ENCODE measurements around the gene MYH14. TPM values are rescaled to one million over a fixed set of nuclear protein-coding genes. Genes with fewer than 3 reads are reported as not detected.

MYH14 gene
- total and polyA plus RNA-seq, 2 of the 4 experiments (the other 2 are of a cell fraction): not detected

GRCh38 chr19:50205681-50206138 is 2.3 kb downstream of the MYH14 start:
- no peak overlapping the region for H3K4me3 ChIP-seq (ENCODE audit: insufficient read depth, low read depth, low read length)
- H3K4ac ChIP-seq (ENCODE audit: low read depth, low read length): no peak overlapping the region
- peaks cover 3% of the 10 kb centered on the region; the same call in 1 of the 2 replicates for H3K27me3 ChIP-seq (ENCODE audit: control insufficient read depth, insufficient read depth, low read length)
- no peak overlapping the region for H3K18ac ChIP-seq (ENCODE audit: low read depth, low read length)
- H4K20me1 ChIP-seq (ENCODE audit: insufficient read depth, low read length): no peaks in the 10 kb centered on the region
- dilution Hi-C loops (cut with HindIII; ENCODE audit: low sequenced_read_pairs, unreplicated experiment): no loop called here
- peaks cover 4% of the 10 kb centered on the region for H3K9me3 ChIP-seq (ENCODE audit: control insufficient read depth, insufficient read depth, low read length)
- intact Hi-C loops (cut with micrococcal nuclease): no loop called here
- H3K9me1 ChIP-seq (ENCODE audit: insufficient read depth, low read length): no peaks in the 10 kb centered on the region
- no TSS peak for BruUV-seq (replicated peaks)
- H3K56ac ChIP-seq (ENCODE audit: extremely low read depth, insufficient read depth, low read length): no peak overlapping the region
- DNase-seq (no peak), ATAC-seq (ENCODE audit: low read depth) (no peak)
- H4K91ac ChIP-seq (ENCODE audit: insufficient read depth, low read depth, low read length): no peak overlapping the region
- H2AFZ ChIP-seq (replicated peaks; ENCODE audit: low read length, poor library complexity): no peak overlapping the region
- in situ Hi-C loops (cut with MboI; ENCODE audit: low sequenced_read_pairs): no loop called here
- TF ChIP-seq MAZ (IDR thresholded peaks at IDR 0.05; ENCODE audit: borderline replicate concordance, low read depth, low read length): no peak
- TF ChIP-seq USF2 (IDR thresholded peaks at IDR 0.05; ENCODE audit: low read depth, low read length): no peak
- no peak for TF ChIP-seq RFX5 (IDR thresholded peaks at IDR 0.05; ENCODE audit: low read depth, low read length)
- no peak for TF ChIP-seq RCOR1 (IDR thresholded peaks at IDR 0.05; ENCODE audit: insufficient replicate concordance, low read length)
- no peak for TF ChIP-seq BHLHE40 (IDR thresholded peaks at IDR 0.05; ENCODE audit: low read depth, low read length)
- TF ChIP-seq RAD21 (IDR thresholded peaks at IDR 0.05; ENCODE audit: low read length): no peak
- no peak for TF ChIP-seq MAFK (IDR thresholded peaks at IDR 0.05; ENCODE audit: low read depth, low read length)
- no peak for TF ChIP-seq CTCF (conservative IDR thresholded peaks at IDR 0.05; ENCODE audit: low read depth, low read length)
- no peak for TF ChIP-seq CEBPB (IDR thresholded peaks at IDR 0.05; ENCODE audit: low read depth, low read length)
- TF ChIP-seq ELK1 (IDR thresholded peaks at IDR 0.05; ENCODE audit: borderline replicate concordance, low read depth, low read length): no peak
- no peak for TF ChIP-seq CHD1 (IDR thresholded peaks at IDR 0.05; ENCODE audit: low read depth, low read length)
- no peak for TF ChIP-seq NFE2L2 (IDR thresholded peaks at IDR 0.05; ENCODE audit: low read depth, low read length)
- TF ChIP-seq FOS (IDR thresholded peaks at IDR 0.05; ENCODE audit: low read depth, low read length): no peak
- no peak overlapping the region for H2AK5ac ChIP-seq (ENCODE audit: low read depth, low read length)
- CTCF ChIA-PET: no interaction called here
- no peak overlapping the region for H4K5ac ChIP-seq (ENCODE audit: low read depth, low read length)
- H3K14ac ChIP-seq (replicated peaks; ENCODE audit: low read depth, low read length): no peak overlapping the region
- no peak overlapping the region for H3K9ac ChIP-seq (ENCODE audit: low read depth, low read length)
- H3K27ac ChIP-seq (ENCODE audit: insufficient read depth, low read length): no peak overlapping the region
- POLR2A ChIA-PET (ENCODE audit: unreplicated experiment): no interaction called here
- no peaks in the 10 kb centered on the region for H3K4me1 ChIP-seq (ENCODE audit: control insufficient read depth, insufficient read depth, low read length)
- H3K23ac ChIP-seq (ENCODE audit: low read depth, low read length): no peak overlapping the region
- no peak overlapping the region for H2BK120ac ChIP-seq (ENCODE audit: low read depth, low read length)
- H3K36me3 ChIP-seq (ENCODE audit: control insufficient read depth, insufficient read depth, low read length): no peaks in the 10 kb centered on the region
- no peak overlapping the region for H4K8ac ChIP-seq (ENCODE audit: low read depth in 2 of 2, low read length in 2 of 2)
- no peak overlapping the region for H2BK20ac ChIP-seq (ENCODE audit: low read depth, low read length)
- H2BK15ac ChIP-seq (ENCODE audit: low read depth, low read length): no peak overlapping the region
- H3K4me2 ChIP-seq (ENCODE audit: low read depth, low read length): no peak overlapping the region
- WGBS, 2 experiments (ENCODE audit: extremely low coverage in 2 of 2, insufficient read length in 1 of 2): 27% methylated on average over 5 of the region's 12 CpGs; no CpG with 5 or more reads in 1 of the 2 experiments
- H3K79me1 ChIP-seq (ENCODE audit: low read depth in 1 of 2, low read length in 2 of 2): no peaks in the 10 kb centered on the region
- no peak overlapping the region for H2AK9ac ChIP-seq (replicated peaks; ENCODE audit: low read depth, low read length, poor library complexity)
- no peak overlapping the region for H2BK5ac ChIP-seq (ENCODE audit: low read depth, low read length, poor library complexity, severe bottlenecking)

All from IMR-90 (cell line).